RWPE2 (cell line): ENCODE data around the gene AKR1C1.
"Not testable (repeated sequence)": the region's sequence is repeated elsewhere in the genome, so short reads cannot be mapped to it uniquely, and the experiment has no call there.

Source experiments
- ATAC-seq: fragments of 200-7000 bp; cut with Tn5 transposase; 3 replicates; pipeline ENCODE4 v1.9.1; 2021; ENCODE audit warnings: low read depth
- DNase-seq: peaks from one replicate; pipeline ENCODE4 v3.0.0-alpha.2; 2020; ENCODE audit warnings: low spot score
- H3K27ac ChIP-seq: fragments of 450-650 bp; 2 replicates; pipeline ENCODE4 v1.5.1; 2017; ENCODE audit warnings: mild to moderate bottlenecking; ENCODE audit not compliant: poor library complexity, severe bottlenecking
- H3K27me3 ChIP-seq: fragments of 250-450 bp; sonication (Bioruptor Pico); 2 replicates; pipeline ENCODE4 v1.5.1; 2021; ENCODE audit warnings: mild to moderate bottlenecking, moderate library complexity; ENCODE audit not compliant: insufficient read depth, poor library complexity, severe bottlenecking
- H3K36me3 ChIP-seq: fragments of 250-450 bp; sonication (Bioruptor Pico); 2 replicates; pipeline ENCODE4 v1.5.1; 2020; ENCODE audit warnings: low read depth, mild to moderate bottlenecking, moderate library complexity
- H3K4me1 ChIP-seq: fragments of 250-450 bp; sonication (Bioruptor Pico); 2 replicates; pipeline ENCODE4 v1.5.1; 2021; ENCODE audit warnings: mild to moderate bottlenecking, moderate library complexity; ENCODE audit not compliant: insufficient read depth, poor library complexity, severe bottlenecking
- H3K4me3 ChIP-seq: fragments of 250-450 bp; sonication (Bioruptor Pico); 2 replicates; pipeline ENCODE4 v1.5.1; 2021; ENCODE audit warnings: mild to moderate bottlenecking, moderate library complexity; ENCODE audit not compliant: severe bottlenecking
- H3K9me3 ChIP-seq: fragments of 250-450 bp; sonication (Bioruptor Pico); 2 replicates; pipeline ENCODE4 v1.5.1; 2021; ENCODE audit warnings: mild to moderate bottlenecking, moderate library complexity; ENCODE audit not compliant: severe bottlenecking
- CTCF ChIP-seq: fragments of 450-650 bp; IDR thresholded peaks from one replicate; pipeline ENCODE4 v1.5.1; 2017; ENCODE audit warnings: mild to moderate bottlenecking, moderate library complexity; ENCODE audit not compliant: poor library complexity, severe bottlenecking

AKR1C1 gene

GRCh38 chr10:5004501-5004900 is 41.3 kb downstream of the AKR1C1 start:
- H3K4me3 ChIP-seq, H3K9me3 ChIP-seq, ATAC-seq, H3K36me3 ChIP-seq, H3K4me1 ChIP-seq, H3K27me3 ChIP-seq, DNase-seq, H3K27ac ChIP-seq: not testable (repeated sequence)

- DNase-seq (peak; percentile 54), ATAC-seq (peak; percentile 95)
- not testable (repeated sequence) for H3K36me3 ChIP-seq, H3K4me3 ChIP-seq, H3K4me1 ChIP-seq, H3K9me3 ChIP-seq, H3K27ac ChIP-seq, H3K27me3 ChIP-seq
Observed at GRCh38 chr10:5008857-5009548, 45.8 kb downstream of the AKR1C1 start.

DNA sequence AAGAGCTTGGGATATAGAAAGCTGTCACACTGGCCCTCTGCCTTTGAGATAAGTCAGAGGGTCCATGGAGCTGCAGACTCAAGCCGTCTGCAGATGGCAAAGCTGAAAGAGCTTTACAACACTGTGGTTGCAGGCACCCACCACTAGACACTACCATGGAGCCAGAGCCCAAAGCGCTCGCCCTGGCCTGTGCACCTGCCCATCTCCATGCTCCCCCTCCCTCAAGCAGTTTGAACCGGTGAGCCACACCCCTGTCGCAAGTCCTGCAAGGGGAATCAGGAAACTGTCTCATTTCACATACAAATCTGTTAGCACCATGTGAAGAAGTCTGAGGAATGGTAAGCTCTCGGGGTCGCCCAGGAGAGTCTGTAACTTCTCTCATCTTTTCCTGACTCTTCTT is 46.8 kb downstream of the AKR1C1 start:
- H3K27me3 ChIP-seq, H3K9me3 ChIP-seq, ATAC-seq, H3K36me3 ChIP-seq, H3K4me1 ChIP-seq, H3K27ac ChIP-seq, H3K4me3 ChIP-seq, DNase-seq: not testable (repeated sequence)

DNA sequence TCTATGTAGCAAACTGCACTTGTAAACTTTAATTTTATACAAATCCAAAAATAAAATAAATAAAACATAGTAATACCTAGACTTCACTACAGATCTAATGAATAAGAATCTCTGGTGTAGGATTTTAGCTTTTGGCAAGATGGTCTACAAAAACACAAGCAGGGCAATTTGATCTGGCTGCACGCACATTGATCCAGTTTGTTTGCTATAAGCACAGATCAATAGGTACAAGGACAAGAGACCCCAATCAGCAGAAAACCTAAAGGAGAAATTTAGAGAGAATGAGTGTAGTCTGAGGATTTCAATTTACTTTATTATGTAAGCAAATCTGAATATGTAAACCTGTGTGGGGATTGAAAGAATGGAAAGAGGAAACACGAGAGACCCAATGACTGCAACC is 48.2 kb downstream of the AKR1C1 start:
- ATAC-seq, H3K4me1 ChIP-seq, H3K9me3 ChIP-seq, H3K4me3 ChIP-seq, H3K27ac ChIP-seq, H3K36me3 ChIP-seq, H3K27me3 ChIP-seq, DNase-seq: not testable (repeated sequence)

GRCh38 chr10:5012595-5012994 is 49.4 kb downstream of the AKR1C1 start:
- Histone ChIP-seq H3K9me3 (no peaks in the 10 kb centered on the region), H3K27me3 (no peaks in the 10 kb centered on the region), H3K36me3 (no peaks in the 10 kb centered on the region), H3K27ac (no peak overlapping the region), H3K4me3 (no peak overlapping the region), H3K4me1 (no peaks in the 10 kb centered on the region)
- DNase-seq: no peak
- no peak for TF ChIP-seq CTCF
- no peak for ATAC-seq

DNA sequence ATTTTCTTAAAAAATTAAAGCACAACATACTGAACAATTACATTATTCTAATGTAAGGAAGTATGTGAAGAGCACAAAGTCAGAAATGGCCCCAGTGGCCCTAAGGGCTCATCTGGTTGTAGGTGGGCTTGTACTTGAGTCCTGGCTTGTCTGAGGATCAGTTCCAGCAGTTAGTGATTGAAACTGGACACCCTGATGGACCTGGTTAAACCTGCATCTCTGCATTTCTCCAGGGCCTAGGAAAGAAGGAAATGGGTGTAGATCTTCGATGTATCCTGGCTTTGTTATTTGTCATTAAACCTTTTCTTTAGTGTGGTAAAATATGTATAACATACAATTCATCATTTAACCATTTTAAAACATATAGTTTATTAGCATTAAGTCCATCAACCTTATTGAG is 50.2 kb downstream of the AKR1C1 start:
- no peak for TF ChIP-seq CTCF

DNA sequence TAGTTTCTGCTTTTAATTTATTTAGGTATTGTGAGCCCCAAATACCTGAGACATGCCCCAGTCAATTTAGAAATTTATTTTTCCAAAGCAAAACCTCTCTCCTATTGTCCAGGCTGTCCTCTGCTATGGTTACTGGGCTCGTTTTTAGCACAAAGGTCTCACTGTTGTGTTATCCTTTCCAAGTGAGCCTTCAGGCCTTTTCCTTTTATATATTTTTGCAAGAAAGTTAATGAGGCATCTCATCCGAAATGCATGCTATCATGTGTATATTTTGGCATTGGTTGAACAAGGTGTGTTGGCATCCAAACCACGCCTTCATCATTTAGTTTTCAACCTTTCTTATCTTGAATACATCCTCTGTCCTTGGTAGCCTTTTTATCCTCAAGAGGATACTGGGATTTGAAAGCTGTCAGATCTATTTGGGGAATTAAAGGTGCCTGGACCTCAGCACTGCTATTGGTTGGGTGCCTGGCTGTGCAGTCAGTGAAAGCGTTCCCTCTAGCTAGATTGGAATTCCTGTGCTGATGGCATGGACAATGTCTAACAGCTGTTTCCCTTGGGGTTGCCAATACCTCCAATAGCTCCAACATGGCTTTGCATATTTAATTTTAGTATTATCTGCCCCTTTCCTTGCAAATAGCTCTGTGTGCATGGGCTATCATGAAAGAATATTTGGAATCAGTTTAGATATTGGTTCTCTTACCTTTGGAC is 51.1 kb downstream of the AKR1C1 start:
- not testable (repeated sequence) for H3K4me3 ChIP-seq, H3K4me1 ChIP-seq, DNase-seq, H3K9me3 ChIP-seq, H3K36me3 ChIP-seq, H3K27ac ChIP-seq, H3K27me3 ChIP-seq, ATAC-seq

More for the DNA sequence above, 50.2 kb downstream of the AKR1C1 start:
- no peaks in the 10 kb centered on the region for H3K27me3 ChIP-seq
- H3K27ac ChIP-seq: no peak overlapping the region
- no peak for DNase-seq
- no peaks in the 10 kb centered on the region for H3K9me3 ChIP-seq
- no peaks in the 10 kb centered on the region for H3K36me3 ChIP-seq
- H3K4me3 ChIP-seq: no peak overlapping the region
- ATAC-seq: no peak
- no peaks in the 10 kb centered on the region for H3K4me1 ChIP-seq
